H1 (cell line): ENCODE measurements around the gene F2. TPM values are rescaled to one million over a fixed set of nuclear protein-coding genes. Genes with fewer than 3 reads are reported as not detected.

ENCODE experiments used
- CTCF ChIA-PET: fragments of 300-600 bp; sonication (Branson Sonifier 250); formaldehyde crosslinking; loops from one replicate; lab custom pipeline; 2021; ENCODE audit not compliant: partially characterized antibody; lab: Charles Lee
- POLR2A ChIA-PET: fragments of 300-600 bp; sonication (Branson Sonifier 250); formaldehyde crosslinking; loops from one replicate; lab custom pipeline; 2021; ENCODE audit warnings: inconsistent platforms; ENCODE audit not compliant: partially characterized antibody; lab: Charles Lee
- DNase-seq, 2 experiments: peaks; one replicate each; pipeline versions ENCODE4 v3.0.0 to v3.0.0-alpha.2; 2010 to 2022; ENCODE audit warnings: low spot score in 2 of 2, low read depth in 1 of 2, mixed read lengths in 1 of 2
- FAIRE-seq: peaks from 2 replicates; lab custom pipeline; 2011; peaks lifted over from hg19 to GRCh38; lab: Jason Lieb, UNC
- H2AFZ ChIP-seq: 2 replicates; pipeline ENCODE4 v1.8.1; 2012; ENCODE audit warnings: low read length, inconsistent platforms
- H2AK5ac ChIP-seq: 2 replicates; pipeline ENCODE4 v1.6.1; 2013; ENCODE audit warnings: low read depth, low read length
- H2BK120ac ChIP-seq: replicated peaks from 2 replicates; pipeline ENCODE3; 2013; ENCODE audit warnings: low read depth, low read length, inconsistent platforms
- H2BK12ac ChIP-seq: 2 replicates; pipeline ENCODE4 v1.6.1; 2013; ENCODE audit warnings: low read depth, low read length
- H2BK15ac ChIP-seq: 2 replicates; pipeline ENCODE4 v1.6.1; 2013; ENCODE audit warnings: low read length
- H2BK20ac ChIP-seq: 2 replicates; pipeline ENCODE4 v1.6.1; 2013; ENCODE audit warnings: low read length
- H2BK5ac ChIP-seq: 2 replicates; pipeline ENCODE4 v1.6.1; 2013; ENCODE audit warnings: low read depth, low read length
- H3K14ac ChIP-seq: 2 replicates; pipeline ENCODE4 v1.6.1; 2013; ENCODE audit warnings: inconsistent platforms; ENCODE audit not compliant: insufficient read length
- H3K18ac ChIP-seq: 2 replicates; pipeline ENCODE4 v1.6.1; 2013; ENCODE audit warnings: low read length; ENCODE audit errors: extremely low read depth
- H3K23ac ChIP-seq: 2 replicates; pipeline ENCODE4 v1.6.1; 2013; ENCODE audit warnings: inconsistent platforms; ENCODE audit not compliant: insufficient read length
- H3K23me2 ChIP-seq: 2 replicates; pipeline ENCODE4 v1.6.1; 2013; ENCODE audit warnings: low read depth, low read length
- H3K27ac ChIP-seq: 2 replicates; pipeline ENCODE4 v1.6.1; 2011; ENCODE audit warnings: low read depth, low read length, inconsistent platforms
- H3K27me3 ChIP-seq, 4 experiments: replicated peaks in 1 of 4; 1 replicate in 1 of 4; 2 replicates in 3 of 4; pipeline versions ENCODE4 v1.6.1 to v1.8.1; 2011 to 2013; ENCODE audit warnings: low read length in 3 of 4, mild to moderate bottlenecking in 3 of 4, inconsistent platforms in 2 of 4, mixed read lengths in 2 of 4, moderate library complexity in 1 of 4; ENCODE audit not compliant: control insufficient read depth in 3 of 4, insufficient read depth in 3 of 4; ENCODE audit errors: extremely low read depth in 1 of 4
- H3K36me3 ChIP-seq, 4 experiments: 2 replicates each; pipeline versions ENCODE4 v1.6.1 to v1.8.1; 2011 to 2013; ENCODE audit warnings: mild to moderate bottlenecking in 4 of 4, low read length in 3 of 4, moderate library complexity in 2 of 4, control low read depth in 1 of 4, inconsistent platforms in 1 of 4; ENCODE audit not compliant: insufficient read depth in 4 of 4, control insufficient read depth in 2 of 4
- H3K4ac ChIP-seq: replicated peaks from 2 replicates; pipeline ENCODE3; 2013; ENCODE audit warnings: low read length, low read depth, mixed read lengths, inconsistent platforms; ENCODE audit not compliant: insufficient read length
- H3K4me1 ChIP-seq, 4 experiments: replicated peaks in 1 of 4; 1 replicate in 1 of 4; 2 replicates in 3 of 4; pipeline versions ENCODE4 v1.6.1 to v1.8.1; 2011 to 2013; ENCODE audit warnings: low read length in 3 of 4, inconsistent platforms in 2 of 4, mixed read lengths in 1 of 4; ENCODE audit not compliant: insufficient read depth in 4 of 4, control insufficient read depth in 3 of 4
- H3K4me2 ChIP-seq, 2 experiments: 2 replicates each; pipeline versions ENCODE4 v1.6.1 to v1.8.1; 2011 to 2013; ENCODE audit warnings: low read depth in 2 of 2, low read length in 2 of 2, control low read depth in 1 of 2, inconsistent platforms in 1 of 2, mild to moderate bottlenecking in 1 of 2; ENCODE audit not compliant: insufficient read depth in 1 of 2
- H3K4me3 ChIP-seq, 4 experiments: fragments of 200-600, 300-600 bp in 1 of 4; sonication (generic), shearing (Covaris generic), sonication (Bioruptor Twin) in 1 of 4; 2 replicates each; pipeline versions ENCODE4 v1.5.1 to v1.8.1; 2011 to 2016; ENCODE audit warnings: low read length in 4 of 4, low read depth in 3 of 4, control low read depth in 2 of 4, inconsistent platforms in 2 of 4, mild to moderate bottlenecking in 2 of 4, mixed read lengths in 1 of 4, moderate library complexity in 1 of 4; ENCODE audit not compliant: insufficient read depth in 2 of 4; ENCODE audit errors: extremely low read depth in 1 of 4
- H3K56ac ChIP-seq: replicated peaks from 2 replicates; pipeline ENCODE3; 2013; ENCODE audit warnings: low read depth, mild to moderate bottlenecking, mixed read lengths, low read length, inconsistent platforms; ENCODE audit not compliant: insufficient read length
- H3K79me1 ChIP-seq: 2 replicates; pipeline ENCODE4 v1.6.1; 2013; ENCODE audit warnings: low read depth, low read length, control low read depth
- H3K79me2 ChIP-seq, 2 experiments: 2 replicates each; pipeline versions ENCODE4 v1.6.1 to v1.8.1; 2012 to 2013; ENCODE audit warnings: low read length in 2 of 2, mild to moderate bottlenecking in 2 of 2, inconsistent platforms in 1 of 2; ENCODE audit not compliant: insufficient read depth in 2 of 2, control insufficient read depth in 1 of 2
- H3K9ac ChIP-seq, 4 experiments: replicated peaks in 1 of 4; 1 replicate in 1 of 4; 2 replicates in 3 of 4; pipeline versions ENCODE4 v1.6.1 to v1.8.1; 2011 to 2013; ENCODE audit warnings: low read depth in 3 of 4, low read length in 3 of 4, control low read depth in 2 of 4, mild to moderate bottlenecking in 2 of 4, moderate library complexity in 2 of 4, inconsistent platforms in 1 of 4; ENCODE audit errors: extremely low read depth in 1 of 4
- H3K9me3 ChIP-seq, 2 experiments: 2 replicates each; pipeline versions ENCODE4 v1.6.1 to v1.8.1; 2012 to 2013; ENCODE audit warnings: mild to moderate bottlenecking in 2 of 2, moderate library complexity in 2 of 2, control low read depth in 1 of 2, inconsistent platforms in 1 of 2, low read depth in 1 of 2, low read length in 1 of 2, mixed read lengths in 1 of 2; ENCODE audit not compliant: insufficient read depth in 2 of 2
- H4K20me1 ChIP-seq, 2 experiments: replicated peaks in 1 of 2; 2 replicates each; pipeline versions ENCODE3 to v1.8.1; 2011 to 2013; ENCODE audit warnings: inconsistent platforms in 2 of 2, low read length in 2 of 2, mild to moderate bottlenecking in 1 of 2; ENCODE audit not compliant: insufficient read depth in 2 of 2, control insufficient read depth in 1 of 2
- H4K5ac ChIP-seq: 2 replicates; pipeline ENCODE4 v1.6.1; 2013; ENCODE audit warnings: low read length, low read depth, mixed read lengths, inconsistent platforms; ENCODE audit not compliant: insufficient read length
- H4K8ac ChIP-seq: 2 replicates; pipeline ENCODE4 v1.8.0; 2013; ENCODE audit warnings: mild to moderate bottlenecking, moderate library complexity, low read length, inconsistent platforms; ENCODE audit not compliant: insufficient read depth; ENCODE audit errors: extremely low read depth
- H4K91ac ChIP-seq: replicated peaks from 2 replicates; pipeline ENCODE3; 2013; ENCODE audit warnings: low read length, mixed read lengths, inconsistent platforms; ENCODE audit not compliant: insufficient read length
- CBX8 ChIP-seq: fragments of 300-800, 300-1000 bp; sonication (generic); IDR thresholded peaks from 2 replicates; pipeline ENCODE4 v1.7.1; 2016; ENCODE audit warnings: low read depth, low read length, borderline replicate concordance
- KDM4A ChIP-seq: IDR thresholded peaks from one replicate; pipeline ENCODE4 v1.7.1; 2012; ENCODE audit warnings: low read depth, mild to moderate bottlenecking, moderate library complexity, low read length, inconsistent platforms; ENCODE audit not compliant: severe bottlenecking
- MAFK ChIP-seq: IDR thresholded peaks from 2 replicates; pipeline ENCODE4 v1.6.1; 2012; ENCODE audit warnings: low read depth, mild to moderate bottlenecking, improper control_type of control experiment, low read length
- NRF1 ChIP-seq: IDR thresholded peaks from 2 replicates; pipeline ENCODE4 v1.6.1; 2011; ENCODE audit warnings: mild to moderate bottlenecking, low read depth, low read length, improper control_type of control experiment
- TAF1 ChIP-seq: IDR thresholded peaks from 2 replicates; pipeline ENCODE4 v1.6.1; 2011; ENCODE audit warnings: mild to moderate bottlenecking, low read depth, low read length
- WGBS, 2 experiments: shearing (Covaris generic) in 1 of 2; methylation state at CpG; one replicate each; pipeline versions ENCODE4 v1.1.6 to v1.1.7; 2013 to 2015; ENCODE audit warnings: low lambda C conversion rate in 2 of 2, mixed read lengths in 2 of 2, inconsistent platforms in 1 of 2, low coverage in 1 of 2, missing lambda C conversion rate in 1 of 2; ENCODE audit not compliant: insufficient replicate concordance in 2 of 2, insufficient coverage in 1 of 2, insufficient read length in 1 of 2; ENCODE audit errors: extremely low coverage in 1 of 2, missing lambda C conversion rate in 1 of 2; 5-methylcytosine and 5-hydroxymethylcytosine counted together
- polyA plus RNA-seq, 7 experiments: library from polyadenylated mRNA; depleted of rRNA in 3 of 7; stranded (reverse) in 5 of 7; unstranded in 2 of 7; fragments of >200 nt in 5 of 7; fragments of 200-250 nt in 2 of 7; gene quantifications; 1 replicate in 5 of 7; 2 replicates in 1 of 7; 4 replicates in 1 of 7; pipeline versions ENCODE4 v1.2.1 to v1.2.3, GENCODE V29; 2011 to 2013; ENCODE audit warnings: missing spikeins in 2 of 7, mixed read lengths in 2 of 7
- total RNA-seq: library from RNA; stranded (reverse); fragmentation: NEBNext Ultra II Directional; extraction: Animal tissue kit (Norgen Biotek cat#: 25700); gene quantifications from 2 replicates; pipeline ENCODE4 v1.2.1, GENCODE V29; 2021

F2 gene
- total and polyA plus RNA-seq, 2 of the 8 experiments (the other 6 are each of a cell fraction or from before 2014, with no cell fraction given) = 0.11 TPM; not detected in 1

DNA sequence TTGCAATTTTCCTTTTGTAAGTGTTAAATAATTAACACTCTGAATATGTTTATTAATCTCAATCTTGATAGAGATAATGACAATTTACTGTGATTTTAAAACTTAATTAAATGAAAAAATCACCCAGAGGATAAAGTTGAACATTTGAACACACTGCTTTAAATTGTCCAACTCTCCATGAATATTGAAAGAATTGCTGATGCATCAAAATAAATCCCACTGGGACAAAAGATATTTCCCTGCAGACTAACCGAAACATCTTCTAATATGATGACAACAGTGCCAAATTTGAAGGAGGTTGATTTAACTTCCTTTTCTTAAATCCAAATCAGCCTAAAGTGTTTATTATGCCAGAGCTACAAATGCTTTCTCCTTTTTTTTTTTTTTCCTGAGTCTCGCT lies 47.6 kb downstream of the F2 start:
- no peak overlapping the region for H2AFZ ChIP-seq
- H3K4me1 ChIP-seq = no peaks in the 10 kb centered on the region
- no peaks in the 10 kb centered on the region for H3K23me2 ChIP-seq
- no peak overlapping the region for H4K8ac ChIP-seq
- FAIRE-seq (no peak), DNase-seq (no peak)
- ChIA-PET POLR2A (no interaction called here), CTCF (no interaction called here)
- no peaks in the 10 kb centered on the region for H3K9me3 ChIP-seq
- no peak overlapping the region for H4K5ac ChIP-seq
- H2BK12ac ChIP-seq = no peak overlapping the region
- no peak overlapping the region for H2BK120ac ChIP-seq
- no peaks in the 10 kb centered on the region for H3K79me1 ChIP-seq
- no peak overlapping the region for H3K4me3 ChIP-seq
- H4K91ac ChIP-seq = no peak overlapping the region
- H3K36me3 ChIP-seq = peaks cover 17 to 84% (median 55%) of the 10 kb centered on the region in 4 experiments
- 100% methylated on average over 2 of the region's 2 CpGs; no CpG with 5 or more reads in 1 of the 2 experiments for WGBS, 2 experiments
- H3K27ac ChIP-seq = no peak overlapping the region
- no peak overlapping the region for H2AK5ac ChIP-seq
- no peak overlapping the region for H3K14ac ChIP-seq
- no peak overlapping the region for H3K4ac ChIP-seq
- no peaks in the 10 kb centered on the region for H3K79me2 ChIP-seq
- H3K18ac ChIP-seq = no peak overlapping the region
- no peak overlapping the region for H3K4me2 ChIP-seq
- H3K27me3 ChIP-seq = no peaks in the 10 kb centered on the region; a peak in 1 of 7 replicates
- H4K20me1 ChIP-seq = no peaks in the 10 kb centered on the region
- H3K23ac ChIP-seq = no peak overlapping the region
- H2BK20ac ChIP-seq = no peak overlapping the region
- no peak overlapping the region for H3K9ac ChIP-seq
- no peak overlapping the region for H3K56ac ChIP-seq
- no peak overlapping the region for H2BK5ac ChIP-seq
- no peak overlapping the region for H2BK15ac ChIP-seq
- TF ChIP-seq CBX8 = no peak
- TF ChIP-seq KDM4A = no peak
- peak; percentile 73; the same call in 1 of the 2 replicates for TF ChIP-seq MAFK
- TF ChIP-seq TAF1 = no peak
- TF ChIP-seq NRF1 = no peak
